Bronchial epithelial cell (primary cell): ENCODE data around the gene POTEG. TPM values are rescaled to one million over a fixed set of nuclear protein-coding genes. Genes with fewer than 3 reads are reported as not detected.
"Not testable (repeated sequence)": the region's sequence is repeated elsewhere in the genome, so short reads cannot be mapped to it uniquely, and the experiment has no call there.

ENCODE experiments used
- DNase-seq: peaks from one replicate; pipeline ENCODE4 v3.0.0-alpha.2; 2010; ENCODE audit warnings: low read depth
- FAIRE-seq: peaks from 2 replicates; lab custom pipeline; 2011; peaks lifted over from hg19 to GRCh38; lab: Jason Lieb, UNC
- H3K27me3 ChIP-seq: 2 replicates; pipeline ENCODE4 v1.5.1; 2011; ENCODE audit warnings: low read length; ENCODE audit not compliant: control insufficient read depth, insufficient read depth
- H3K36me3 ChIP-seq: 2 replicates; pipeline ENCODE4 v1.5.1; 2011; ENCODE audit warnings: low read length; ENCODE audit not compliant: control insufficient read depth, insufficient read depth
- H3K4me3 ChIP-seq: 2 replicates; pipeline ENCODE4 v1.5.1; 2011; ENCODE audit warnings: mild to moderate bottlenecking, low read depth, low read length, control low read depth
- total RNA-seq: library from RNA; depleted of rRNA; stranded (reverse); fragments of >200 nt; gene quantifications from 2 replicates; pipeline ENCODE4 v1.2.1, GENCODE V29; 2014

Gene POTEG
- total RNA-seq, 1 donor from 2014 or later, result not detected

GRCh38 chr14:19390230-19390629, 43.9 kb downstream of the POTEG start:
- not testable (repeated sequence) for H3K4me3 ChIP-seq, DNase-seq, FAIRE-seq, H3K27me3 ChIP-seq, H3K36me3 ChIP-seq

GRCh38 chr14:19388741-19389140, 45.4 kb downstream of the POTEG start:
- not testable (repeated sequence) for H3K27me3 ChIP-seq, DNase-seq, FAIRE-seq, H3K4me3 ChIP-seq, H3K36me3 ChIP-seq

GRCh38 chr14:19386996-19387395, 47.1 kb downstream of the POTEG start:
- not testable (repeated sequence) for H3K4me3 ChIP-seq, H3K36me3 ChIP-seq, H3K27me3 ChIP-seq, DNase-seq, FAIRE-seq

- not testable (repeated sequence) for H3K4me3 ChIP-seq, H3K36me3 ChIP-seq, DNase-seq, H3K27me3 ChIP-seq, FAIRE-seq
Measured at GRCh38 chr14:19386309-19386708, 47.8 kb downstream of the POTEG start.

GRCh38 chr14:19384088-19384781, 49.9 kb downstream of the POTEG start:
- H3K27me3 ChIP-seq, H3K36me3 ChIP-seq, FAIRE-seq, DNase-seq, H3K4me3 ChIP-seq: not testable (repeated sequence)

GRCh38 chr14:19383008-19383584, 51.0 kb downstream of the POTEG start:
- FAIRE-seq, H3K27me3 ChIP-seq, H3K36me3 ChIP-seq, H3K4me3 ChIP-seq, DNase-seq: not testable (repeated sequence)

- H3K27me3 ChIP-seq, FAIRE-seq, H3K36me3 ChIP-seq, DNase-seq, H3K4me3 ChIP-seq: not testable (repeated sequence)
Measured at GRCh38 chr14:19380137-19380536, 54.0 kb downstream of the POTEG start.

- H3K4me3 ChIP-seq, FAIRE-seq, H3K27me3 ChIP-seq, H3K36me3 ChIP-seq, DNase-seq: not testable (repeated sequence)
Measured at GRCh38 chr14:19374451-19374903, 59.7 kb downstream of the POTEG start.

GRCh38 chr14:19372813-19373500, 61.2 kb downstream of the POTEG start:
- not testable (repeated sequence) for FAIRE-seq, H3K4me3 ChIP-seq, H3K36me3 ChIP-seq, DNase-seq, H3K27me3 ChIP-seq

GRCh38 chr14:19371767-19372166, 62.4 kb downstream of the POTEG start:
- H3K4me3 ChIP-seq, FAIRE-seq, H3K36me3 ChIP-seq, H3K27me3 ChIP-seq, DNase-seq: not testable (repeated sequence)

- not testable (repeated sequence) for H3K27me3 ChIP-seq, FAIRE-seq, H3K4me3 ChIP-seq, H3K36me3 ChIP-seq, DNase-seq
Measured at GRCh38 chr14:19362803-19363202, 71.3 kb downstream of the POTEG start.

GRCh38 chr14:19362323-19362722, 71.8 kb downstream of the POTEG start:
- not testable (repeated sequence) for FAIRE-seq, DNase-seq, H3K27me3 ChIP-seq, H3K4me3 ChIP-seq, H3K36me3 ChIP-seq

- FAIRE-seq, H3K4me3 ChIP-seq, H3K36me3 ChIP-seq, DNase-seq, H3K27me3 ChIP-seq: not testable (repeated sequence)
Measured at GRCh38 chr14:19361636-19362253, 72.4 kb downstream of the POTEG start.
